HG02938 (cell line): ENCODE data around the gene FAM170B.

Experiments used
- ATAC-seq: cut with Tn5 transposase; IDR thresholded peaks from one replicate; pipeline ENCODE4 v1.9.1; 2021; ENCODE audit warnings: mild to moderate bottlenecking, moderate library complexity; ENCODE audit not compliant: unreplicated experiment

FAM170B gene

GRCh38 chr10:49169776-49170175 is 36.0 kb upstream of the FAM170B start:
- no peak for ATAC-seq

GRCh38 chr10:49168831-49169500 is 35.1 kb upstream of the FAM170B start:
- no peak for ATAC-seq

GRCh38 chr10:49168171-49168540 is 34.3 kb upstream of the FAM170B start:
- no peak for ATAC-seq

GRCh38 chr10:49167425-49168170 is 33.8 kb upstream of the FAM170B start:
- no peak for ATAC-seq

- ATAC-seq = no peak
Measured at GRCh38 chr10:49166484-49167400, 32.9 kb upstream of the FAM170B start.

- ATAC-seq = no peak
Measured at GRCh38 chr10:49165821-49166483, 32.1 kb upstream of the FAM170B start.

- ATAC-seq = no peak
Measured at GRCh38 chr10:49165259-49165658, 31.4 kb upstream of the FAM170B start.

GRCh38 chr10:49164559-49165188 is 30.9 kb upstream of the FAM170B start:
- peak; percentile 75 for ATAC-seq

- ATAC-seq = no peak
Measured at GRCh38 chr10:49163741-49164140, 29.9 kb upstream of the FAM170B start.

GRCh38 chr10:49162761-49163310 is 29.0 kb upstream of the FAM170B start:
- ATAC-seq = no peak

GRCh38 chr10:49162063-49162462 is 28.2 kb upstream of the FAM170B start:
- no peak for ATAC-seq

- ATAC-seq = no peak
Measured at GRCh38 chr10:49161411-49161997, 27.7 kb upstream of the FAM170B start.

- no peak for ATAC-seq
Measured at GRCh38 chr10:49160814-49161213, 27.0 kb upstream of the FAM170B start.

- no peak for ATAC-seq
Measured at GRCh38 chr10:49160110-49160509, 26.3 kb upstream of the FAM170B start.

GRCh38 chr10:49158915-49159314 is 25.1 kb upstream of the FAM170B start:
- ATAC-seq = no peak

GRCh38 chr10:49158404-49158803 is 24.6 kb upstream of the FAM170B start:
- no peak for ATAC-seq

- ATAC-seq = no peak
Measured at GRCh38 chr10:49157229-49157628, 23.4 kb upstream of the FAM170B start.

GRCh38 chr10:49154641-49155040 is 20.8 kb upstream of the FAM170B start:
- ATAC-seq = no peak

- no peak for ATAC-seq
Measured at GRCh38 chr10:49153971-49154370, 20.1 kb upstream of the FAM170B start.

- no peak for ATAC-seq
Measured at GRCh38 chr10:49153115-49153514, 19.3 kb upstream of the FAM170B start.
